Activated CD8-positive, alpha-beta memory T cell treated with anti-CD3 and anti-CD28 coated beads, Interleukin-2, amount 10 ng/mL, durations not matched to agents 7 days and 5 days (primary cell): ENCODE measurements around the gene XDH. TPM values are rescaled to one million over a fixed set of nuclear protein-coding genes. Genes with fewer than 3 reads are reported as not detected.

ENCODE experiments used
- ATAC-seq: fragments of 150-1000 bp; cut with Tn5 transposase; one replicate; pipeline ENCODE4 v1.10.0; 2021; ENCODE audit warnings: moderate library complexity
- CTCF ChIA-PET: fragments of 350-600 bp; sonication (Branson Sonifier 250); formaldehyde crosslinking; loops from one replicate; lab custom pipeline; 2021; ENCODE audit warnings: antibody characterized with exemption; lab: Charles Lee
- DNase-seq: peaks from one replicate; pipeline ENCODE4 v3.0.0-alpha.2; 2020
- H3K27ac Mint-ChIP-seq: one replicate; pipeline ENCODE4 v1.8.0; 2021; ENCODE audit warnings: mild to moderate bottlenecking, mixed read lengths
- H3K27me3 Mint-ChIP-seq: one replicate; pipeline ENCODE4 v1.8.0; 2021; ENCODE audit warnings: mixed read lengths
- H3K36me3 Mint-ChIP-seq: one replicate; pipeline ENCODE4 v1.8.0; 2021; ENCODE audit warnings: mild to moderate bottlenecking, mixed read lengths
- H3K4me1 Mint-ChIP-seq: one replicate; pipeline ENCODE4 v1.8.0; 2021; ENCODE audit warnings: mixed read lengths
- H3K4me3 Mint-ChIP-seq: one replicate; pipeline ENCODE4 v1.8.0; 2021; ENCODE audit warnings: mild to moderate bottlenecking, moderate library complexity, mixed read lengths
- H3K9me3 Mint-ChIP-seq: one replicate; pipeline ENCODE4 v1.8.0; 2022; ENCODE audit warnings: low read depth, mixed read lengths
- total RNA-seq, 2 experiments: library from RNA; stranded (reverse); gene quantifications; one replicate each; pipeline ENCODE4 v1.2.3, GENCODE V29; 2021

XDH gene
- total RNA-seq, 2 experiments from 2014 or later, result 0.41 TPM; not detected in 1

- H3K9me3 Mint-ChIP-seq, result peaks cover 12% of the 10 kb centered on the region
- H3K27me3 Mint-ChIP-seq, result peaks cover 11% of the 10 kb centered on the region
- CTCF ChIA-PET, result no interaction called here
- no peak for ATAC-seq
- H3K4me3 Mint-ChIP-seq, result no peak overlapping the region
- no peak overlapping the region for H3K27ac Mint-ChIP-seq
- peaks cover 9% of the 10 kb centered on the region for H3K4me1 Mint-ChIP-seq
- peaks cover 10% of the 10 kb centered on the region for H3K36me3 Mint-ChIP-seq
- no peak for DNase-seq
These were observed 6.4 kb upstream of the XDH start for GRCh38 chr2:31420936-31421335.

- no peak for DNase-seq
- peaks cover 12% of the 10 kb centered on the region for H3K4me1 Mint-ChIP-seq
- peaks cover 11% of the 10 kb centered on the region for H3K27me3 Mint-ChIP-seq
- H3K36me3 Mint-ChIP-seq, result peaks cover 10% of the 10 kb centered on the region
- H3K27ac Mint-ChIP-seq, result no peak overlapping the region
- no peak for ATAC-seq
- no peak overlapping the region for H3K4me3 Mint-ChIP-seq
- H3K9me3 Mint-ChIP-seq, result peaks cover 12% of the 10 kb centered on the region
- CTCF ChIA-PET, result interaction anchor here (1.0 to 1.5 kb wide), 2 partner anchors 15 to 721 kb away, joined by 3 read pairs; no protein-coding TSS in a partner anchor
These were observed 4.8 kb upstream of the XDH start for GRCh38 chr2:31419386-31419785.

DNA sequence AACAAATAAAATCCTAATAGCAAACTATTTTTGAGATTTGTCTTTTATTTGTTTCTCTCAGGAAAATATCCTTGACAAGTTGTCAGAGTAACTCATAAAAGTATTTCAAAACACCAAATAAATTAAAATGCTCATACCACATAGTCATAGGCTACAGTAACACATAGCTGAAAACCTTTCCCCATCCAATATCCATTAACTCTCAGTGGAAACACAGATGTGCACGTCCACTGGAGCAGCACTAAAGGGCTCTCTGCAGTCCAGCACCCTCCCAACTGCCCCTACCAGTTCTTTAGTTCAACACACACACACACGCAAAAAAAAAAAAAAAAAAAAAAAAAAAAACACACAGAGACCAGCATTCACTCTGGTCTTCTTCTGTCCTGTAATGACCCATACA is 879 bp upstream of the XDH start:
- DNase-seq (no peak), ATAC-seq (no peak)
- H3K9me3 Mint-ChIP-seq, result peaks cover 12% of the 10 kb centered on the region
- H3K27me3 Mint-ChIP-seq, result peaks cover 14% of the 10 kb centered on the region
- H3K27ac Mint-ChIP-seq, result no peak overlapping the region
- H3K4me1 Mint-ChIP-seq, result peaks cover 22% of the 10 kb centered on the region
- peaks cover 9% of the 10 kb centered on the region for H3K36me3 Mint-ChIP-seq
- H3K4me3 Mint-ChIP-seq, result no peak overlapping the region
- CTCF ChIA-PET, result no interaction called here

GRCh38 chr2:31413862-31414550 is 536 bp downstream of the XDH start:
- CTCF ChIA-PET, result interaction anchor here (1.2 to 1.5 kb wide), 2 partner anchors 30 to 703 kb away, joined by 3 read pairs; no protein-coding TSS in a partner anchor
- no peak overlapping the region for H3K4me3 Mint-ChIP-seq
- H3K36me3 Mint-ChIP-seq, result peaks cover 5% of the 10 kb centered on the region
- no peak overlapping the region for H3K27ac Mint-ChIP-seq
- peaks cover 17% of the 10 kb centered on the region for H3K27me3 Mint-ChIP-seq
- ATAC-seq (no peak), DNase-seq (no peak)
- H3K4me1 Mint-ChIP-seq, result peaks cover 22% of the 10 kb centered on the region
- H3K9me3 Mint-ChIP-seq, result peaks cover 5% of the 10 kb centered on the region

DNA sequence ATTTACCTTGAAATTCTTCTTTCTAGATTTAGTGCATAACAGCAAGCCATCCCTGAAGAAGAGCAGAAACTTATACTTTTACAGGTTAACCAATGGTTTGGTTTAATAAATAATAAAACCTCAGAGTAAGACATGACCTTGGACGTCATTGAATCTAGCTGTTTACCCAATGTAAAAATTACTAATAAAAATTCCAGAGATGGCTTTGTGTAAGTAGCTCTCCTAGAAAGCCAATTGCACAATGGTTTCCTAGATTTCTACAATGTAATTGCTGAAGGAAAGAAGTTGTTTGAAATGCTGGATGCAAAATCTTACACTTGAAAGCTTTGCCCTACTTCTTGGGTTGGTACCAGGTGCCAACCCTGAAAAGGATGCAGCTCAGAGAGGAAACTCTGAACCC is 1.5 kb downstream of the XDH start:
- Mint-ChIP-seq H3K27ac (no peak overlapping the region), H3K4me1 (peaks cover 22% of the 10 kb centered on the region), H3K9me3 (peaks cover under 1% of the 10 kb centered on the region), H3K36me3 (peaks cover under 1% of the 10 kb centered on the region), H3K4me3 (no peak overlapping the region), H3K27me3 (peaks cover 20% of the 10 kb centered on the region)
- ATAC-seq, result no peak
- no peak for DNase-seq
- CTCF ChIA-PET, result interaction anchor here (1.2 kb wide), 1 partner anchor 29 kb away, joined by 3 read pairs; no protein-coding TSS in a partner anchor

- Mint-ChIP-seq H3K9me3 (no peaks in the 10 kb centered on the region), H3K27ac (no peak overlapping the region), H3K4me1 (peaks cover 20% of the 10 kb centered on the region), H3K36me3 (no peaks in the 10 kb centered on the region), H3K27me3 (peaks cover 29% of the 10 kb centered on the region), H3K4me3 (no peak overlapping the region)
- no peak for DNase-seq
- CTCF ChIA-PET, result no interaction called here
- ATAC-seq, result no peak
These were observed 2.8 kb downstream of the XDH start for GRCh38 chr2:31411771-31412170.

DNA sequence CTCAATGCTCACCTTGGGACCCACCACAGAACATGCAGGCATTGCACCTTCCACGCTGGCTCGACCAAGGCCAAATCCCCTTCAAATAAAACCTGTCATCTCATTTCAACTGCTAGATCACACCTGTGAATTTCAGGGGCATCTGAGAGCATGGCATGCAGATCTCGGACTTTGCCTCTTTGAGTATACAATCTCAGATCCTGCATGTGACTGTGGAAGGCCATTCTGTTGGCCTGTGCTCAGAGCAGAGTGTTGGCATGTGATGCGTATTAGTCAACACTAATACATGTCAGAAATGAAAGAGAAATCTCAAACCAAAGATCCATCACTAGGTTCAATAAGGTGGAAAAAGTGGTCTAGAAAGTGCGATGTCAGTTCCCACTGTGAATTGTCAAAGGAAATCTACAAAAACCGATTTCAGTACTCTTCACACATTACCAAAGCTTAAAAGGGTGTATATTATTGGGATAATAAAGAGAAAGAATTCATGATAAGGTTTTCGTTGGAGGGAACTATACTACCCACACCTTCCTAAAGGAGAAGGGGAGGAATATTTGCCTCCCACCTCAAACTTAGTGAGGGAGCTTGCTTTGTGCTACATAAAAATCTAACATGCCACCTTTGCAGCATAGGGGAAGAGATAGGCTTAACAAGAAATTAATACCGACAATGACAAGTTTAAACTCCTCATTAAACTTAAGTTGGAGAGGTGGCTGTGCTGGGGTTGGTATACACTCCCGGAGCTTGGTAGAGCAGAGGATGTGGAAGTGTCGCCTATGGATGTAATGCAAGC is 7.8 kb downstream of the XDH start:
- CTCF ChIA-PET, result no interaction called here
- Mint-ChIP-seq H3K4me3 (no peak overlapping the region), H3K27ac (no peak overlapping the region), H3K36me3 (no peaks in the 10 kb centered on the region), H3K9me3 (no peaks in the 10 kb centered on the region), H3K27me3 (peaks cover 27% of the 10 kb centered on the region), H3K4me1 (no peaks in the 10 kb centered on the region)
- ATAC-seq (no peak), DNase-seq (no peak)

- Mint-ChIP-seq H3K36me3 (peaks cover 2% of the 10 kb centered on the region), H3K4me3 (no peak overlapping the region), H3K4me1 (peaks cover 2% of the 10 kb centered on the region), H3K27me3 (peaks cover 21% of the 10 kb centered on the region), H3K9me3 (no peaks in the 10 kb centered on the region), H3K27ac (no peak overlapping the region)
- CTCF ChIA-PET, result interaction anchor here (1.3 kb wide), 1 partner anchor 14 kb away, joined by 3 read pairs; no protein-coding TSS in a partner anchor
- DNase-seq, result no peak
- no peak for ATAC-seq
These were observed 9.7 kb downstream of the XDH start for GRCh38 chr2:31404827-31405226.

- CTCF ChIA-PET, result interaction anchor here (1.3 kb wide), 1 partner anchor 15 kb away, joined by 3 read pairs; no protein-coding TSS in a partner anchor
- no peaks in the 10 kb centered on the region for H3K9me3 Mint-ChIP-seq
- H3K27me3 Mint-ChIP-seq, result peaks cover 17% of the 10 kb centered on the region
- DNase-seq, result no peak
- no peak overlapping the region for H3K4me3 Mint-ChIP-seq
- H3K36me3 Mint-ChIP-seq, result peaks cover 2% of the 10 kb centered on the region
- H3K27ac Mint-ChIP-seq, result no peak overlapping the region
- no peak for ATAC-seq
- peaks cover 2% of the 10 kb centered on the region for H3K4me1 Mint-ChIP-seq
These were observed 10.2 kb downstream of the XDH start for GRCh38 chr2:31404302-31404701.

DNA sequence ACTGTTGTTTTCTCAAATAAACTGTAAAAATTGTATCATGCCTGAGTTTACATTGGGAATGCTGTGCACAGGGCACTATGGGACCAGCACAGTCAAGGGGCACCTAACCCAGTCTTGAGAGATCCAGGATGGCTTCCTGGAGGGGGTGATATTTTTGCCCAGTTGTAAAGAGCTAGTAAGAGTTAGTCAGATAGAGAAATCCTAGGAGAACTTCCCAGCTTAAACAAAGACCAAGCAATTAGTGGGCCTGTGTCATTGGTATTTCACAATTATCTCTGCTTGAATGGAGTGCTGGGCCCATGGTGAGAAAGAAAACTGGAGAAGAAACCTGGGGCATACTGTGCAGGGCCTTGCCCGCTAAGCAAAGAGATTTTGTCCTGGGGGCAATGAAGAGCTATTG is 12.2 kb downstream of the XDH start:
- Mint-ChIP-seq H3K27ac (no peak overlapping the region), H3K36me3 (peaks cover 5% of the 10 kb centered on the region), H3K4me3 (no peak overlapping the region), H3K9me3 (no peaks in the 10 kb centered on the region), H3K27me3 (peaks cover 8% of the 10 kb centered on the region), H3K4me1 (peaks cover 7% of the 10 kb centered on the region)
- CTCF ChIA-PET, result no interaction called here
- ATAC-seq (no peak), DNase-seq (no peak)

DNA sequence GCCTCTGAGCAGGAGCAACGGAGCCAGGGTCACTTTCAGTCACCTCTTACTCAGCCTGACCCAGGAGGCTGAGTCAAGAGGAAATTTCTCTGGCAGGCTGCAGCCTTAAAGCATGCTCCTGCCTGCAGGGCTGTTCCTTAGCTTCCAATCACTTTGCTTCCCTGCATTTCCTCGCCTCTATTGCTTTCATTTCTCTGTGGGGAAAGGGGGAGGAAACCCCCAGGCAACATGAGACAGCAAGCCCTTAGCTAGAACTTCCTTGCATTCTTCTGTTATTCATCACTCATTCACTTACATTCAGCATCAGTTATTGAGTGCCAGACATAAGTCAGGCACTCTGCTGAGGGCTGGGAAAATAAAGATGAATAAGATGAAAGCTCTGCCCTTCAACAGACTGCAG is 13.0 kb downstream of the XDH start:
- CTCF ChIA-PET, result no interaction called here
- no peaks in the 10 kb centered on the region for H3K9me3 Mint-ChIP-seq
- DNase-seq (no peak), ATAC-seq (no peak)
- H3K4me1 Mint-ChIP-seq, result peaks cover 7% of the 10 kb centered on the region
- peaks cover 5% of the 10 kb centered on the region for H3K36me3 Mint-ChIP-seq
- H3K27me3 Mint-ChIP-seq, result no peaks in the 10 kb centered on the region
- no peak overlapping the region for H3K4me3 Mint-ChIP-seq
- H3K27ac Mint-ChIP-seq, result no peak overlapping the region

DNA sequence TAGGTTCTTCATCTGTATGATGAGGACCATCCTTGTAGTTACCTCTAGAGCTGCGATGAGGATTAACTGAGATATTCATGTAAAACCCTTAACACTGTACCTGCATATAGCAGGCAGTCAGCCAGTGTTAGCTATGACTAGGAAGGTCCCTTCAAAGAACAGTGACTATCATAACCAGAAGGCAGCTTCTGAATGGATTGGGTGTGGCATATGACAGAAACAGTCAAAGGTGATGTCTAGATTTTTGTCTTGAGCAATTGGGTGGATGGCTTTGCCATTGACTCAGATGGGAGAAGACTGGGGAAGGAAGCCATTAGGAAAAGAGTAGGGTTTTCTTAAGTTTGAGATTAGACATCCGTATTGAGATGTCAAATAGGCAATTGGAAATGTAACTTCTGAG is 15.7 kb downstream of the XDH start:
- Mint-ChIP-seq H3K4me3 (no peak overlapping the region), H3K27me3 (peaks cover 17% of the 10 kb centered on the region), H3K4me1 (peaks cover 9% of the 10 kb centered on the region), H3K27ac (no peak overlapping the region), H3K36me3 (peaks cover 8% of the 10 kb centered on the region), H3K9me3 (no peaks in the 10 kb centered on the region)
- CTCF ChIA-PET, result no interaction called here
- ATAC-seq, result no peak
- DNase-seq, result no peak

GRCh38 chr2:31397094-31397493 is 17.4 kb downstream of the XDH start:
- no peak overlapping the region for H3K4me3 Mint-ChIP-seq
- no peak for DNase-seq
- H3K36me3 Mint-ChIP-seq, result peaks cover 8% of the 10 kb centered on the region
- no peak overlapping the region for H3K27ac Mint-ChIP-seq
- H3K27me3 Mint-ChIP-seq, result peaks cover 26% of the 10 kb centered on the region
- no peaks in the 10 kb centered on the region for H3K9me3 Mint-ChIP-seq
- H3K4me1 Mint-ChIP-seq, result peaks cover 9% of the 10 kb centered on the region
- CTCF ChIA-PET, result no interaction called here
- no peak for ATAC-seq

DNA sequence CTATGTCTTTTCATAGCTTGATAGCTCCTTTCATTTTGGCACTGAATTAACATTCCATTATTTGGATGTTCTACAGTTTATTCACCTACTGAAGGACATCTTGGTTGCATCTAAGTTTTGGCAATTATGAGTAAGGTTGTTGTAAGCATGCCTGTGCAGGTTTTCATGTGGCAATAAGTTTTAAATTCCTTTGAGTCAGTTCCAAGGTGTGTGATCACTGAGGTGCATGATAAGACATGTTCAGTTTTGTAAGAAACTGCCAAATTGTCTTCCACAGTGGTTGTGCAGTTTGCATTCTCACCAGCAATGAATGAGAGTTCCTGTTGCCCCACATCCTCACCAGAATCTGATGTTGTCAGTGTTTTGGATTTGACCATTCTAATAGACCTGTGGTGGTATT is 24.2 kb downstream of the XDH start:
- Mint-ChIP-seq H3K27me3 (peaks cover 46% of the 10 kb centered on the region), H3K36me3 (peaks cover 3% of the 10 kb centered on the region), H3K4me3 (no peak overlapping the region), H3K9me3 (no peaks in the 10 kb centered on the region), H3K27ac (no peak overlapping the region), H3K4me1 (peaks cover 3% of the 10 kb centered on the region)
- DNase-seq (no peak), ATAC-seq (no peak)
- CTCF ChIA-PET, result no interaction called here
